ENCODE measurements around the gene PPM1B.
"Not testable (repeated sequence)": the region's sequence is repeated elsewhere in the genome, so short reads cannot be mapped to it uniquely, and the experiment has no call there.

PPM1B gene

GRCh38 chr2:44237221-44237620 is 68.5 kb downstream of the PPM1B start:
- DNase-seq = no peak
- no peak for TF ChIP-seq GATA1 (IDR thresholded peaks at IDR 0.05; ENCODE audit: low read depth, low read length)
- no peak for TF ChIP-seq POLR2A (IDR thresholded peaks at IDR 0.05; ENCODE audit: low read length)

GRCh38 chr2:44242904-44243303 is 74.2 kb downstream of the PPM1B start:
- TF ChIP-seq POLR2A (IDR thresholded peaks at IDR 0.05; ENCODE audit: low read length) (no peak), GATA1 (IDR thresholded peaks at IDR 0.05; ENCODE audit: low read depth, low read length) (no peak)
- no peak for DNase-seq

- TF ChIP-seq GATA1 (IDR thresholded peaks at IDR 0.05; ENCODE audit: low read depth, low read length) (no peak), POLR2A (IDR thresholded peaks at IDR 0.05; ENCODE audit: low read length) (no peak)
- DNase-seq = peak; percentile 70 to 83
Measured at GRCh38 chr2:44244135-44244871, 75.6 kb downstream of the PPM1B start.

GRCh38 chr2:44245083-44245861 is 76.6 kb downstream of the PPM1B start:
- TF ChIP-seq GATA1 (IDR thresholded peaks at IDR 0.05; ENCODE audit: low read depth, low read length) (no peak), POLR2A (IDR thresholded peaks at IDR 0.05; ENCODE audit: low read length) (no peak)
- no peak for DNase-seq

GRCh38 chr2:44246436-44246835 is 77.8 kb downstream of the PPM1B start:
- TF ChIP-seq POLR2A (IDR thresholded peaks at IDR 0.05; ENCODE audit: low read length) = no peak
- no peak for TF ChIP-seq GATA1 (IDR thresholded peaks at IDR 0.05; ENCODE audit: low read depth, low read length)
- no peak for DNase-seq

GRCh38 chr2:44246840-44247369 is 78.2 kb downstream of the PPM1B start:
- TF ChIP-seq GATA1 (IDR thresholded peaks at IDR 0.05; ENCODE audit: low read depth, low read length) (no peak), POLR2A (IDR thresholded peaks at IDR 0.05; ENCODE audit: low read length) (no peak)
- no peak for DNase-seq

DNA sequence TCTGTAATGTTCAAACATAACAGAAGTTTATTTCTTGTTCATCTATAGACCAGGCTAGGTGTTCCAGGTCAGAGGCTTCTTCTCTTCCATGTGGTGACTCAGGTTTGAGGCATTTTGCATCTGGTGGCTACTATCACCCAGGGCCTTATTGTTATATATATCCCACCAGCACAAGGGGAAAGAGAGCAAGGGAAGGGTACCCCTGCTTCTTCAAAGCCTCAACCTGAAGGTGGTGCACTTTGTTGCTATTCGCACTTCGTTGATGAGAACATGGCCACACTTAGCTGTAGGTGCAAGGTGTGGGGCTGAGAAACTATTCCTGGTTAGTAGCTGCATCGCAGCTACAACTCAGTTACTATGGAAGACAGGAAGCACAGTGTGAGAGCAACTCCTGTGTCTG is 79.2 kb downstream of the PPM1B start:
- peak in 1 of 2 experiments; percentile 5 for DNase-seq
- no peak for TF ChIP-seq POLR2A (IDR thresholded peaks at IDR 0.05; ENCODE audit: low read length)
- TF ChIP-seq GATA1 (IDR thresholded peaks at IDR 0.05; ENCODE audit: low read depth, low read length) = no peak

GRCh38 chr2:44249269-44249668 is 80.6 kb downstream of the PPM1B start:
- not testable (repeated sequence) for DNase-seq

- no peak for TF ChIP-seq POLR2A (IDR thresholded peaks at IDR 0.05; ENCODE audit: low read length)
- no peak for DNase-seq
Measured at GRCh38 chr2:44250376-44250775, 81.7 kb downstream of the PPM1B start.

GRCh38 chr2:44254023-44254422 is 85.3 kb downstream of the PPM1B start:
- no peak for DNase-seq
- no peak for TF ChIP-seq POLR2A (IDR thresholded peaks at IDR 0.05; ENCODE audit: low read length)
- TF ChIP-seq GATA1 (IDR thresholded peaks at IDR 0.05; ENCODE audit: low read depth, low read length) = no peak

GRCh38 chr2:44255704-44256103 is 87.0 kb downstream of the PPM1B start:
- DNase-seq = not testable (repeated sequence)

DNA sequence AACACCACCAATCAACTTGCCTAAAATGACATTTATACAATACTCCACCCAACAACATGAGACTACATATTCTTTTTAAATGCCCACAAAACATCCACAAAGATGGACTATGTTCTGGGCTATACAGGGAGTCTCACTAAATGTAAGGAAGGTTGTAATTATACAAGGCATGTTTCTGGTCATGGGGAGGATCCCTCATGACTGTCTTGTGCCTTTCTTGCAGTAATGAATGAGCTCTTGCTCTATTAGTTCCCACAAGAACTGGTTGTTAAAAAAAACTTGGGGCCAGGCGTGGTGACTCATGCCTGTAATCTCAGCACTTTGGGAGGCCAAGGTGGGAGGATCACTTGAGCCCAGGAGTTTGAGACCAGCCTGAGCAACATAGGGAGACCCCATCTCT is 89.1 kb downstream of the PPM1B start:
- DNase-seq = not testable (repeated sequence)

DNA sequence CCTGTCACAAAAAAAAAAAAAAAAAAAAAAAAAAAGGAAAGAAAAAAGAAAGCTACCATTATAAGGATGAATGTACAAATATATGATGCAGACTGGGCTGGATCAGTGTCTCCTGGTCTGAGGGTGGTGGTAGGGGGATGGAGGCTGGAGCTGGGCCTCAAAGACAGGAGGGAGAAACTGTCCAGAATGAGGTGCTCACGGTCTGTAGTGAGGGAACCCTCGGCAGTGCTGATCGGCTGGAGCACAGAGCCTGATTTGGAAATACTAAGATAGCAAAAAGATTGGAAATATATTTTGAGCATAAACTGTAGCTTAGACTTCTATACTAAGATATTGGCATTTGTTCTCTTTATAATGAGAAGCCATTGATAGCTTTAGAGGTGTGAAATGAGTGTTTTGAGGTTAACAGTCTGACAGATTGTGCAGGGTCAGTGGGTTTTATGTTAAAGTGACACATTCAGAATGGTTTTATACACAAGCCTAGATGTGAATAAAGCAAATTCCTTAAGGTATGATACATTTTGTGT is 98.7 kb downstream of the PPM1B start:
- TF ChIP-seq POLR2A (IDR thresholded peaks at IDR 0.05; ENCODE audit: low read length) = no peak
- no peak for TF ChIP-seq GATA1 (IDR thresholded peaks at IDR 0.05; ENCODE audit: low read depth, low read length)
- DNase-seq = no peak

DNA sequence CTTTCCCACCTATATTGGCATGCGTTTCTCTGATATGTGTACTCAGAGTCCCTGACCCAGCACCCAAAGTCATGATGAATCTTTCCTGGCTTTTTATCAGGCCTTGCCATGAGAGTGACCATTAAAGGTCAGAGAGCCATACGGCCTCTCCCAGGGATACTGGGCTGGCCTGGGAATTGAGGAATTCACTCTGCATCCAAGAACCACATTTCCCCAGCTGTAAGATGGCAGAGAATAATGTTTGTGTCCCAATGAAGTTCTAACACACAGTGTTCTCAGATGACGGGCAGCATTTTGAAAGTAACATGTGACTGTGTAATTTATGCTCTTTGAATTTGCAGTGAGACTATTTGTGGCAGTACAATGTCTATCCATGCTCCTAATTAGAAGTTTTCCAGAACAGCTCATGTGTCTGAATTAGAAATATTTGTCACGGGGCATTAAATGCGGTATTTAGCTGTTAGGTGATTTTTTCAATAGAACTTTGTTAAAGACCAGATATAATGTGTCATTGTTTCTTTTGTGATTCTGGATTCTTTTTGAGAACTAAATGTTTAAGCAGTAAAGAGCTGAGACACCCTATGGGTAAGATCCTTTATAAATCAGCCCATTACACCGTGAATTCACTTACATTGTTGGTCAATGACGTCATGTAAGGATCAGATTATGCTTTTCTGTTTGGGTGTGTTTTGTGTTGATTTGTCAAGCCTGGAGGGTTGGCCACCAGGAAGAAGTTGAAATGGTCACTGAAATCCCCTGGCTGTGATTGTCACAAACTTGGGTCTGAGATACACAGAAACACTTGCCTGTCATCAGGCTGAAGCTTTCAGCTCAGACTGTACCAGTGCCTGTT is 99.3 kb downstream of the PPM1B start:
- TF ChIP-seq GATA1 (IDR thresholded peaks at IDR 0.05; ENCODE audit: low read depth, low read length) (no peak), POLR2A (IDR thresholded peaks at IDR 0.05; ENCODE audit: low read length) (no peak)
- DNase-seq = no peak
